HG03432 (cell line): ENCODE measurements around the gene TRPM3.

Experiments used
- ATAC-seq: cut with Tn5 transposase; IDR thresholded peaks from one replicate; pipeline ENCODE4 v1.9.1; 2021; ENCODE audit warnings: mild to moderate bottlenecking, moderate library complexity; ENCODE audit not compliant: unreplicated experiment

TRPM3 gene

GRCh38 chr9:71098801-71099200, 22.6 kb downstream of the TRPM3 start:
- no peak for ATAC-seq

- ATAC-seq = no peak
Measured at GRCh38 chr9:71097671-71098070, 23.8 kb downstream of the TRPM3 start.

GRCh38 chr9:71096421-71097108, 24.9 kb downstream of the TRPM3 start:
- no peak for ATAC-seq

GRCh38 chr9:71094708-71095251, 26.6 kb downstream of the TRPM3 start:
- no peak for ATAC-seq

- ATAC-seq = no peak
Measured at GRCh38 chr9:71090896-71091295, 30.5 kb downstream of the TRPM3 start.

GRCh38 chr9:71079451-71079850, 42.0 kb downstream of the TRPM3 start:
- no peak for ATAC-seq

- no peak for ATAC-seq
Measured at GRCh38 chr9:71076096-71076495, 45.3 kb downstream of the TRPM3 start.

- ATAC-seq = no peak
Measured at GRCh38 chr9:71073494-71073893, 47.9 kb downstream of the TRPM3 start.

- ATAC-seq = no peak
Measured at GRCh38 chr9:71072587-71072986, 48.8 kb downstream of the TRPM3 start.

GRCh38 chr9:71071633-71072032, 49.8 kb downstream of the TRPM3 start:
- ATAC-seq = no peak

GRCh38 chr9:71058660-71059059, 62.8 kb downstream of the TRPM3 start:
- no peak for ATAC-seq

- ATAC-seq = no peak
Measured at GRCh38 chr9:71052287-71052686, 69.1 kb downstream of the TRPM3 start.

GRCh38 chr9:71048280-71048679, 73.1 kb downstream of the TRPM3 start:
- no peak for ATAC-seq

GRCh38 chr9:71042448-71042990, 78.9 kb downstream of the TRPM3 start:
- ATAC-seq = no peak

GRCh38 chr9:71037521-71037920, 83.9 kb downstream of the TRPM3 start:
- no peak for ATAC-seq

- ATAC-seq = no peak
Measured at GRCh38 chr9:71036501-71036900, 84.9 kb downstream of the TRPM3 start.

- ATAC-seq = no peak
Measured at GRCh38 chr9:71032779-71033178, 88.6 kb downstream of the TRPM3 start.

GRCh38 chr9:71025728-71026127, 95.7 kb downstream of the TRPM3 start:
- no peak for ATAC-seq

GRCh38 chr9:71025201-71025600, 96.2 kb downstream of the TRPM3 start:
- ATAC-seq = no peak

GRCh38 chr9:71010258-71010657, 111.2 kb downstream of the TRPM3 start:
- no peak for ATAC-seq

- ATAC-seq = no peak
Measured at GRCh38 chr9:71005456-71005855, 116.0 kb downstream of the TRPM3 start.

GRCh38 chr9:71004196-71004595, 117.2 kb downstream of the TRPM3 start:
- no peak for ATAC-seq

GRCh38 chr9:71003346-71003745, 118.1 kb downstream of the TRPM3 start:
- ATAC-seq = no peak
